ENCODE results near the gene MACROD2.

DNA sequence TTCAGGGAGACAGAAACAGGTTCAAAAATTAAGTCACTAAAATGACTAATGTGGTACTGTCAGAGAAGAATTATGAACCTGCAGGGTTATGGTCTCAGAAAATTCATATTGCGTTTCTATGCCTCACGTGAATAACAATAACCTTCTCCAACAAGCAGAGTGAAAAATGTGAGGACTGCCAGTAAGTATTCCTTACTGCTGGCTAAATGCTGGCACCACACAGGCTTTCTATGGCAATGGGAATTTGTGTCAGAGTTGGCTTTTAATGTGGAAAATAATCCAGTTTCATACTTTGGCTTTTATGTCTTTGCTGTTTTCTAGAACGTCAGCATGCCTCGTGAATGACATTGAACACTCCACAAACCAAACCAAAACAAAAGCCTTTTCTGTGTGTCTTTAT lies 1922.0 kb downstream of the MACROD2 start:
- TF ChIP-seq, protein P1, sequence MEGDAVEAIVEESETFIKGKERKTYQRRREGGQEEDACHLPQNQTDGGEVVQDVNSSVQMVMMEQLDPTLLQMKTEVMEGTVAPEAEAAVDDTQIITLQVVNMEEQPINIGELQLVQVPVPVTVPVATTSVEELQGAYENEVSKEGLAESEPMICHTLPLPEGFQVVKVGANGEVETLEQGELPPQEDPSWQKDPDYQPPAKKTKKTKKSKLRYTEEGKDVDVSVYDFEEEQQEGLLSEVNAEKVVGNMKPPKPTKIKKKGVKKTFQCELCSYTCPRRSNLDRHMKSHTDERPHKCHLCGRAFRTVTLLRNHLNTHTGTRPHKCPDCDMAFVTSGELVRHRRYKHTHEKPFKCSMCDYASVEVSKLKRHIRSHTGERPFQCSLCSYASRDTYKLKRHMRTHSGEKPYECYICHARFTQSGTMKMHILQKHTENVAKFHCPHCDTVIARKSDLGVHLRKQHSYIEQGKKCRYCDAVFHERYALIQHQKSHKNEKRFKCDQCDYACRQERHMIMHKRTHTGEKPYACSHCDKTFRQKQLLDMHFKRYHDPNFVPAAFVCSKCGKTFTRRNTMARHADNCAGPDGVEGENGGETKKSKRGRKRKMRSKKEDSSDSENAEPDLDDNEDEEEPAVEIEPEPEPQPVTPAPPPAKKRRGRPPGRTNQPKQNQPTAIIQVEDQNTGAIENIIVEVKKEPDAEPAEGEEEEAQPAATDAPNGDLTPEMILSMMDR (conservative IDR thresholded peaks at IDR 0.05 in 1 of 2, IDR thresholded peaks at IDR 0.05 in 1 of 2; ENCODE audit: extremely low read depth in 1 of 2, insufficient read depth in 1 of 2, low read depth in 1 of 2, low read length in 2 of 2): no peak
- no peak for TF ChIP-seq EZH2 (IDR thresholded peaks at IDR 0.05; ENCODE audit: borderline replicate concordance, low read length)

Measured in mammary epithelial cell (primary cell).